Measurements from ENCODE around the gene DSG2.

DNA sequence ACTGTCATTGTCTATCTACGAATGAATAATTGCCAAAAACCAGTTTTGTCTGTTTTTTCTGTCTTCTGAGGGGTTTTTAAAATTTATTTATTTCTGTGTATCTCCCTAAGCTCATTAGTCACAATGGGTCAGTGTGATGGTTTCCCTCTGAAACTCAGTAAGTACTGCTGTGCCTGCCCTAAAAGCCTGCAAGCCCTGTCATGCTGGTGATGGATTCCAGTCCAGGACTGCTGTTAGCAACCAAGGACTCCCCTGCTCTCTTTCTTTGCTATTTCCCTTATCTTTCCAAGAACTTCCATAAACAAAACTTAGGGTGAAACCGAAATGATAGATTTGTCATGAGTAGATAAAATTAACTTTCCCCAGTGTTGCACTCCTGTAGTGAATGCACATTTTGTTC is 11.8 kb upstream of the DSG2 start:
- TF ChIP-seq POLR2A (IDR thresholded peaks at IDR 0.05) (no peak), CTCF (IDR thresholded peaks at IDR 0.05) (no peak)
